Smooth muscle cell (in vitro differentiated cells): Measurements from ENCODE around the gene FAM78B. TPM values are rescaled to one million over a fixed set of nuclear protein-coding genes. Genes with fewer than 3 reads are reported as not detected.

Experiments used
- DNase-seq: peaks from one replicate; lab custom pipeline; 2025; ENCODE audit not compliant: unreplicated experiment; lab: John Stamatoyannopoulos, UW
- H2AFZ ChIP-seq: fragments of 200-600 bp; sonication (generic); 2 replicates; pipeline ENCODE4 v1.6.0; 2016; ENCODE audit warnings: antibody characterized with exemption, low read depth, mild to moderate bottlenecking
- H3F3A ChIP-seq: fragments of 200-600 bp; sonication (generic); 2 replicates; pipeline ENCODE4 v1.6.0; 2017; ENCODE audit warnings: antibody characterized with exemption, low read depth
- H3K27ac ChIP-seq: fragments of 200-600 bp; sonication (generic); 2 replicates; pipeline ENCODE4 v1.5.1; 2016; ENCODE audit warnings: low read depth, mild to moderate bottlenecking
- H3K27me3 ChIP-seq: fragments of 200-600 bp; sonication (generic); 2 replicates; pipeline ENCODE4 v1.6.1; 2016; ENCODE audit warnings: low read depth, mild to moderate bottlenecking
- H3K36me3 ChIP-seq: fragments of 200-600 bp; sonication (generic); 2 replicates; pipeline ENCODE4 v1.5.1; 2016; ENCODE audit warnings: low read depth
- H3K4me1 ChIP-seq: fragments of 200-600 bp; sonication (generic); 2 replicates; pipeline ENCODE4 v1.5.1; 2016; ENCODE audit warnings: low read depth
- H3K4me2 ChIP-seq: fragments of 200-600 bp; sonication (generic); 2 replicates; pipeline ENCODE4 v1.6.0; 2016; ENCODE audit warnings: mild to moderate bottlenecking
- H3K4me3 ChIP-seq: fragments of 200-600 bp; sonication (generic); 2 replicates; pipeline ENCODE4 v1.5.1; 2016; ENCODE audit warnings: mild to moderate bottlenecking
- H3K79me2 ChIP-seq: fragments of 200-600 bp; sonication (generic); 2 replicates; pipeline ENCODE4 v1.6.0; 2016; ENCODE audit warnings: low read depth, mild to moderate bottlenecking
- H3K9ac ChIP-seq: fragments of 200-600 bp; sonication (generic); 2 replicates; pipeline ENCODE4 v1.6.0; 2016; ENCODE audit warnings: low read depth
- H3K9me3 ChIP-seq: fragments of 200-600 bp; sonication (generic); replicated peaks from 2 replicates; pipeline ENCODE4 v1.5.1; 2016; ENCODE audit warnings: low read depth
- H4K20me1 ChIP-seq: fragments of 200-600 bp; sonication (generic); 2 replicates; pipeline ENCODE4 v1.6.0; 2016; ENCODE audit warnings: low read depth
- CTCF ChIP-seq: fragments of 200-600 bp; sonication (generic); IDR thresholded peaks from 2 replicates; pipeline ENCODE4 v1.5.1; 2017; ENCODE audit warnings: borderline replicate concordance, mild to moderate bottlenecking, antibody characterized with exemption; ENCODE audit not compliant: insufficient read depth, poor library complexity, severe bottlenecking
- WGBS: methylation state at CpG from one replicate; pipeline ENCODE4 v1.1.7; 2016; ENCODE audit warnings: low lambda C conversion rate; 5-methylcytosine and 5-hydroxymethylcytosine counted together
- polyA plus RNA-seq: library from polyadenylated mRNA; unstranded; fragments of >200 nt; fragmentation: Nextera tagmentation; extraction: Ambion mirVana; gene quantifications from 2 replicates; pipeline ENCODE4 v1.2.1, GENCODE V29; 2016
- total RNA-seq: library from RNA; depleted of rRNA; stranded (reverse); fragments of >200 nt; gene quantifications from 2 replicates; pipeline ENCODE4 v1.2.3, GENCODE V29; 2014

The FAM78B gene
- total and polyA plus RNA-seq, 2 experiments from 2014 or later = 0.27 TPM; not detected in 1

- Histone ChIP-seq H3K79me2 (no peaks in the 10 kb centered on the region), H3K27me3 (peaks cover 65% of the 10 kb centered on the region), H3K36me3 (no peaks in the 10 kb centered on the region), H4K20me1 (no peaks in the 10 kb centered on the region), H3K9ac (no peak overlapping the region), H3F3A (no peaks in the 10 kb centered on the region), H3K9me3 (no peaks in the 10 kb centered on the region), H3K27ac (no peak overlapping the region), H3K4me1 (no peaks in the 10 kb centered on the region), H3K4me3 (peak overlapping the region; percentile 60), H3K4me2 (peak overlapping the region; percentile 87), H2AFZ (peak overlapping the region; percentile 30)
- WGBS = 77% methylated on average over 5 of the region's 5 CpGs
- no peak for DNase-seq
- TF ChIP-seq CTCF = no peak
Measured at GRCh38 chr1:166167572-166167925, 748 bp upstream of the FAM78B start.

DNA sequence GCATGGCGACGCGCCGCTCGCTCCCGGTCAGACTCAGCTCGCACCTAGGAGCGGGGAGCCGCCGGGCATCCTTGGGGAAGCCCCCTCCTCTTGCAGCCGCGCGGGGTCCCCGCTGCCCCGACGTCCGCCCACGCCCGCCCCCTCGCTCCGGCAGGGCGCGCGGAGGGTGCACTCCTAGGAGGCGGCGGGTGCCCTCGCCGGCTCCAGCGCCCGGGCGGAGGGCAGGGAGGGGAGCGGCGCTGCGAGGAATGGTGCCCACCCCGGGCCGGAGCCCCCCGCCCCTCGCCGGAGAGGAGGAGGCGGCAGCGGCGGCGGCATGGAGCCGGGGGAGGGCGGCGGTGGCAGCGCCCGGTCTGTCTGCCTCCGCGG, 488 bp downstream of the FAM78B start:
- 0% methylated on average over 12 of the region's 50 CpGs for WGBS
- H3K27ac ChIP-seq = no peak overlapping the region
- H3K4me2 ChIP-seq = peak overlapping the region; percentile 87
- H3K36me3 ChIP-seq = no peaks in the 10 kb centered on the region
- no peak for TF ChIP-seq CTCF
- no peak overlapping the region for H2AFZ ChIP-seq
- H3K4me1 ChIP-seq = no peaks in the 10 kb centered on the region
- DNase-seq = no peak
- no peaks in the 10 kb centered on the region for H3K9me3 ChIP-seq
- H3K79me2 ChIP-seq = no peaks in the 10 kb centered on the region
- H3K27me3 ChIP-seq = peaks cover 72% of the 10 kb centered on the region
- peak overlapping the region; percentile 60 for H3K4me3 ChIP-seq
- no peak overlapping the region for H3K9ac ChIP-seq
- no peaks in the 10 kb centered on the region for H3F3A ChIP-seq
- no peaks in the 10 kb centered on the region for H4K20me1 ChIP-seq

DNA sequence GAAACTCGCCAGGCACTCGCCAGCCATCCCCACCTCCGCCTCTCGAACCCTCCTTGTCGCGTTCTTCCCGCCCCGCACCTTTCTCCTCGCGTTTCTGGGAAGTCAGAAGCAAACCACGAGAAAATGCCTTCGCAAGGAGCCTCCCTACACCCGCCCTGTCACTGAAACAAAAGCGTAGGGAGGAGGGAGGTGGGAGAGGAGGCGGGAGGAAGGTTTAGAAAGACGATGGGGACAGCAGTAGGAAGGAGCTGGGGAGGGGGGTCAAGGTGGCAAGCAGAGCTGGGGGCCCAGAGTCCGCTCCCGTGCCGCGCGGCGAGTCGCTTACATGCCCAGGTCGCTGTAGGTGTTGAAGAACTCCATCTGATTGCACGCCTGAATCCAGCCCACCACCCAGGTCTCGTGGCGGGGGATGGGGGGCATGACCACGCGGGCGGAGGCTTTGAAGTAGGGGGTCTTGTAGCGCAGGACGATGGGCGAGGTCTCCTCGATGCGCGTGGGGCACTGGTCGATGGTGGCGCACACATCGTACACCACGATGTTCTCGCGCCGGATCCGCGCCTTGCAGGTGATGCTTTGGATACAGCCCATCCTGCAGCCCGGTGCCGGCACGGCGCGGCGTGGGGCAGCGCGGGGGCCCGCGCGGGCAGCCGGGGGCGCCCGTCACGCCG, 1.0 kb downstream of the FAM78B start:
- H3K27me3 ChIP-seq = peaks cover 75% of the 10 kb centered on the region
- H3K4me2 ChIP-seq = peak overlapping the region; percentile 87
- no peaks in the 10 kb centered on the region for H3K4me1 ChIP-seq
- H3K4me3 ChIP-seq = peak overlapping the region; percentile 60
- H3F3A ChIP-seq = no peaks in the 10 kb centered on the region
- no peak overlapping the region for H2AFZ ChIP-seq
- DNase-seq = no peak
- no peaks in the 10 kb centered on the region for H3K79me2 ChIP-seq
- H3K27ac ChIP-seq = no peak overlapping the region
- TF ChIP-seq CTCF = no peak
- under 1% methylated on average over 30 of the region's 61 CpGs for WGBS
- H4K20me1 ChIP-seq = no peaks in the 10 kb centered on the region
- no peaks in the 10 kb centered on the region for H3K9me3 ChIP-seq
- no peaks in the 10 kb centered on the region for H3K36me3 ChIP-seq
- no peak overlapping the region for H3K9ac ChIP-seq

- Histone ChIP-seq H3K79me2 (no peaks in the 10 kb centered on the region), H3F3A (no peaks in the 10 kb centered on the region), H2AFZ (no peak overlapping the region), H4K20me1 (no peaks in the 10 kb centered on the region), H3K4me3 (peak overlapping the region; percentile 26), H3K9ac (no peak overlapping the region), H3K9me3 (no peaks in the 10 kb centered on the region), H3K27ac (no peak overlapping the region), H3K36me3 (no peaks in the 10 kb centered on the region), H3K27me3 (peaks cover 75% of the 10 kb centered on the region), H3K4me2 (peak overlapping the region; percentile 87), H3K4me1 (no peaks in the 10 kb centered on the region)
- WGBS = 2% methylated on average over 56 of the region's 56 CpGs
- peak; percentile 50 for TF ChIP-seq CTCF
- DNase-seq = no peak
Measured at GRCh38 chr1:166164995-166165660, 1.7 kb downstream of the FAM78B start.
